ENCODE results near the gene CHAT.

Gene CHAT

GRCh38 chr10:49593998-49594397, 19.8 kb upstream of the CHAT start:
- H3K36me3 ChIP-seq, result no peaks in the 10 kb centered on the region
- H3K9me3 ChIP-seq, result no peaks in the 10 kb centered on the region
- no peak for TF ChIP-seq CTCF (IDR thresholded peaks at IDR 0.05)
- no peaks in the 10 kb centered on the region for H3K4me1 ChIP-seq (ENCODE audit: control insufficient read depth in 1 of 2, insufficient read depth in 1 of 2, low read depth in 1 of 2, low read length in 1 of 2)
- H3K27me3 ChIP-seq, result peaks cover 21% of the 10 kb centered on the region
- no peak overlapping the region for H3K4me3 ChIP-seq (ENCODE audit: low read depth in 1 of 2, low read length in 1 of 2)
- no peak overlapping the region for H3K27ac ChIP-seq

GRCh38 chr10:49594594-49594993, 19.2 kb upstream of the CHAT start:
- Histone ChIP-seq H3K36me3 (no peaks in the 10 kb centered on the region), H3K27me3 (peaks cover 21% of the 10 kb centered on the region), H3K9me3 (no peaks in the 10 kb centered on the region), H3K27ac (no peak overlapping the region), H3K4me3 (ENCODE audit: low read depth in 1 of 2, low read length in 1 of 2) (no peak overlapping the region), H3K4me1 (ENCODE audit: control insufficient read depth in 1 of 2, insufficient read depth in 1 of 2, low read depth in 1 of 2, low read length in 1 of 2) (no peaks in the 10 kb centered on the region)
- TF ChIP-seq CTCF (IDR thresholded peaks at IDR 0.05), result no peak

GRCh38 chr10:49595003-49595712, 18.7 kb upstream of the CHAT start:
- Histone ChIP-seq H3K27ac (no peak overlapping the region), H3K4me1 (ENCODE audit: control insufficient read depth in 1 of 2, insufficient read depth in 1 of 2, low read depth in 1 of 2, low read length in 1 of 2) (no peaks in the 10 kb centered on the region), H3K36me3 (no peaks in the 10 kb centered on the region), H3K9me3 (no peaks in the 10 kb centered on the region), H3K27me3 (peaks cover 22% of the 10 kb centered on the region), H3K4me3 (ENCODE audit: low read depth in 1 of 2, low read length in 1 of 2) (no peak overlapping the region)
- no peak for TF ChIP-seq CTCF (IDR thresholded peaks at IDR 0.05)

GRCh38 chr10:49595713-49596492, 17.9 kb upstream of the CHAT start:
- Histone ChIP-seq H3K27ac (no peak overlapping the region), H3K27me3 (peaks cover 30% of the 10 kb centered on the region), H3K36me3 (no peaks in the 10 kb centered on the region), H3K4me1 (ENCODE audit: control insufficient read depth in 1 of 2, insufficient read depth in 1 of 2, low read depth in 1 of 2, low read length in 1 of 2) (no peaks in the 10 kb centered on the region), H3K9me3 (no peaks in the 10 kb centered on the region), H3K4me3 (ENCODE audit: low read depth in 1 of 2, low read length in 1 of 2) (no peak overlapping the region)
- no peak for TF ChIP-seq CTCF (IDR thresholded peaks at IDR 0.05)

- H3K27me3 ChIP-seq, result peaks cover 35% of the 10 kb centered on the region
- no peaks in the 10 kb centered on the region for H3K9me3 ChIP-seq
- TF ChIP-seq CTCF (IDR thresholded peaks at IDR 0.05), result no peak
- no peaks in the 10 kb centered on the region for H3K36me3 ChIP-seq
- H3K4me3 ChIP-seq (ENCODE audit: low read depth in 1 of 2, low read length in 1 of 2), result no peak overlapping the region
- no peaks in the 10 kb centered on the region for H3K4me1 ChIP-seq (ENCODE audit: control insufficient read depth in 1 of 2, insufficient read depth in 1 of 2, low read depth in 1 of 2, low read length in 1 of 2)
- H3K27ac ChIP-seq, result no peak overlapping the region
Observed at GRCh38 chr10:49596493-49596809, 17.4 kb upstream of the CHAT start.
